Stimulated activated CD8-positive, alpha-beta memory T cell treated with anti-CD3 and anti-CD28 coated beads, Interleukin-15, amount 100 ng/mL, for 24 hours (primary cell): ENCODE data around the gene SREBF1.

Experiments used
- DNase-seq: peaks from one replicate; pipeline ENCODE4 v3.0.0-alpha.2; 2020; ENCODE audit warnings: low read depth

The SREBF1 gene

GRCh38 chr17:17841601-17842025, 4.8 kb upstream of the SREBF1 start:
- DNase-seq: no peak

GRCh38 chr17:17840751-17841591, 4.2 kb upstream of the SREBF1 start:
- no peak for DNase-seq

- DNase-seq: peak; percentile 69
Measured at GRCh38 chr17:17839791-17840707, 3.3 kb upstream of the SREBF1 start.

GRCh38 chr17:17837966-17838962, 1.5 kb upstream of the SREBF1 start:
- DNase-seq: no peak

- no peak for DNase-seq
Measured at GRCh38 chr17:17837380-17837821, 615 bp upstream of the SREBF1 start.

GRCh38 chr17:17836250-17836817, 452 bp downstream of the SREBF1 start:
- DNase-seq: peak; percentile 90

GRCh38 chr17:17835415-17836249, 1.2 kb downstream of the SREBF1 start:
- no peak for DNase-seq

- no peak for DNase-seq
Measured at GRCh38 chr17:17834974-17835373, 1.8 kb downstream of the SREBF1 start.

- DNase-seq: no peak
Measured at GRCh38 chr17:17833658-17834357, 3.0 kb downstream of the SREBF1 start.

- no peak for DNase-seq
Measured at GRCh38 chr17:17832032-17832363, 4.8 kb downstream of the SREBF1 start.

GRCh38 chr17:17831208-17832031, 5.4 kb downstream of the SREBF1 start:
- no peak for DNase-seq

- no peak for DNase-seq
Measured at GRCh38 chr17:17830740-17831207, 6.0 kb downstream of the SREBF1 start.

- DNase-seq: no peak
Measured at GRCh38 chr17:17830269-17830567, 6.6 kb downstream of the SREBF1 start.

- DNase-seq: no peak
Measured at GRCh38 chr17:17827826-17828621, 8.8 kb downstream of the SREBF1 start.

GRCh38 chr17:17826942-17827785, 9.6 kb downstream of the SREBF1 start:
- no peak for DNase-seq

GRCh38 chr17:17826342-17826713, 10.5 kb downstream of the SREBF1 start:
- DNase-seq: no peak
